ENCODE measurements around the gene DHRS2.

Gene DHRS2

DNA sequence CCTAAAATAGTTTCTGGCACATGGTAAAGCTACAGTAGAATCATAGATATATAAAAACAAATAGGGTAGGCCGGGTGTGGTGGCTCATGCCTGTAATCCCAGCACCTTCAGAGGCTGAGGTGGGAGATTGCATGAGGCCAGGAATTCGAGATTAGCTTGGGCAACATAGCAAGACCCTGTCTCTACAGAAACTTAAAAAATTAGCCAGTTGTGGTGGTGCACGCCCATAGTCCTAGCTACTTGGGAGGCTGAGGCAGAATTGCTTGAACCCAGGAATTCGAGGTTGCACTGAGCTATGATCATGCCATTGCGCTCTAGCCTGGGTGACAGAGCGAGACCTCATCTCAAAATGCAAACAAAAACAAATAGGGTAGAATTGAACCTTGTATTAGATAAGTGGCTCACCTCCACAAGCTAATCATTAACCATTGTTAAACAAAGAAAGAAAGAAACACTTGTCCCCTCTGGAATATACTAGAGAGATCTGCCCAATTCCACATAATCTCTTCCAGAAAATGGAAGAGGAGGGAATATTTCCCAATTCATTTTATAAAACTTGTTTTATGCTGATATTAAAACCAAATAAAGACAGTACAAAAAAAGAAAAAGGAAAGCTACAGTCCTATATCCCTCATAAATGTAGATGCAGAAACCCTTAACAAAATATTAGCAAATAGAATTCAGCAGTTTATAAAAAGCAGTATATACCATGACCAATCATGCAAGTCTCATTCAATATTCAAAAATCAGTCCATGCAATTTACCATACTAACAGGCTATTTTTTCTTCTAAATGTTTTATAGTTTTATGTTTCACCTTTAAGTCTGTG is 22.7 kb upstream of the DHRS2 start:
- DNase-seq, result no peak

DNA sequence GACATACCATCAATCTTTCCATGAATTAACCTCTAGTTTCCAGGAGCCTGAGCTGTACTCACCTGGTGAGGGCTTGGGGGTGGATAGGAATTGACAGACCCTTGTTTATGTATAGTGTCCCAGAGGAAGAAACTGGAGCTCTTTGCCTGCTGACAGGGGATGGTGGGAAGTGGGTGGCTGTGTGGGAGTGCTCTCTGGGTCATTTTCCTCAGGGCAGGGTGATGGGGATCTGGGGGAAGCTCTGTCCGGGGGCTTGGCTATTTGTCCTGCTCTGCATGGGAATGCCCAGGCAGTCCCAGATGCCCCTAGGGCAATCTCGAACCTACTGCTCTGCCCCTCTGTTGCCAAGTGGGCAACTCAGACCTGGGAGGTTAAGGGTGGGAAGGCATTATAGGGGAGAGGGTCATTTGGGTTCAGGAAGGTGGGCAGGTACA is 21.8 kb upstream of the DHRS2 start:
- no peak for DNase-seq

DNA sequence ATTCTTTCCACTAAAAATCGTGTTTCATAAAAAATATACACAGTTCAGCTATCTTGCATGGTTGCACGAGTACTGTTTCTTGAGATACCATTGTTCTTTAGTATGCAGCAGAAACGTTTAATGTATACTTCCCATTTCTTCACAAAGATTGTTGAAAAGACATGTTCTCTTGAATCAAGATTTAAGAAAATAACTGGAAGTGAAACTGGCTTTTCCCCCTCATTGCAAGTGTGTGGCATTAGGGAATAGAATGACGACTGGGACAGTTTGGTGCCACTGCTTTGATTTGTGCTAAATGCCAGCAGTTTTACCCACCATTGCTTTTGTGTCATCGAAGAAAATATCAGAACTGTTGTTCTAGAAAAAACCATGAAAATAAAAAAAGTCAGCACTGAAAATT is 20.3 kb upstream of the DHRS2 start:
- DNase-seq, result no peak

DNA sequence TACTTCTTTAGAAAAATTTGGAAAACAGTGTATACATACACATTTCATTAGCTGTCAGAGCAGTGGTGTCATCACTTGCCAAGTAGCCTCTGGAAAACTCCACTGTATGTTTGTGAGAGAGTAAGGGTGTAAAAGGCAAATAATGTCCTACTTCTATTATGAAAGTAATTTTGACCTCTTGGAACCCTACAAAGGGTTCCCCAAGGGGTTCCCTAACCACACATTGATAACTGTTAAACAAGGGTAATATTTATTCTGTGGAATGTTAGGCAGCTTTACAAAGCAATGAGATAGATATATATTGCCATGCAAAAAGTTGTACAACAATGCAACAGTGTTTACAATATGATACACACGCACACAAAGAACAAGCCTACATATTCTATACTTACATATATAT is 18.6 kb upstream of the DHRS2 start:
- DNase-seq, result no peak

DNA sequence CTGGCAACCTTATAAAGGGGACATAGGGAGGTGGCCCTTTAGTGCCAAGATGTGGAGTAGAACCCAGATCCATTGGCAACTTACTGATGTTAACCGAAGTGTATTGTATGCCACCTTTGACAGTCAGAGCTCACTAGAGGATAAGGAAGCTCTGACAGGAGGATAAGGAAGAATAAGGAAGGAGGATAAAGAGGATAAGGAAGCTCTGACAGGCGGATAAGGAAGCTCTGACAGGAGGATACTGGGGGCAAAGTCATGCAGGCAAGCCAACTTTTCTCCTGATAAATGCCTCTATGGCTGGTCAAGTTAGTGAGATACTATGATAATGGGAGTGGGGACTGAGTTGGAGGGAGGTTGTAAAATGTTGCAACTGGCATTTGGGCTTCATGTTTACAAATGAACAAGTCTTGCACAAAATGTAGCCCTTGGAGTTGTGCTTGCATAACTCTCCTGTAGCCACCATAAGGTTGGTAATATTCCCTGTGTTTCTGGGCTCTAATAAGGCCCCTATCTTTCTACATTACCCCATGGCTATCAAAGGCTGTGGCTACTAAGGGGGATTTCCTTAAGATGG is 17.7 kb upstream of the DHRS2 start:
- DNase-seq, result no peak

DNA sequence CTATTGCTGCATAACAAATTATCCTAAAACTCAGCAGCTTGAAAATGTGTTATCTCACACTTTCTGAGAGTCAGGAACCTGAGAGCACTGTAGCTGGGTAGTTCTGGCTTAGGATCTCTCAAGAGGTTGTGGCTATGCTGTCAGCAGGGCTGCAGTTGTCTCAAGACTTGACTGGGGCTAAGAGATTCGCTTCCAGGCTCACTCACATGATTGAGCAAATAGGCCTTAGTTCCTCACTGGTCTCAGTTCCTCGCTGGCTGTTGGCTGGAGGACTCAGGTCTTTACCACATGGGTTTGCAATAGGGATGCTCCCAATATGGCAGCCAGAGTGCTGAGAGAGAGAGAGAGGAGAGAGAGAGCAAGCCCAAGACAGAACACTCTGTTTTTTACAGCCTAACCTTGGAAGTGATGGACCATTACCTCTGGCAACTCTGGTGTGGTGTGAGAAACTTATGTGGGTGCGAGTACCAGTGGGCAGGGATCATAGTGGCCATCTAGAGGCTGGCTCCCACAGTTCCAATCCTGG is 15.9 kb upstream of the DHRS2 start:
- no peak for DNase-seq

DNA sequence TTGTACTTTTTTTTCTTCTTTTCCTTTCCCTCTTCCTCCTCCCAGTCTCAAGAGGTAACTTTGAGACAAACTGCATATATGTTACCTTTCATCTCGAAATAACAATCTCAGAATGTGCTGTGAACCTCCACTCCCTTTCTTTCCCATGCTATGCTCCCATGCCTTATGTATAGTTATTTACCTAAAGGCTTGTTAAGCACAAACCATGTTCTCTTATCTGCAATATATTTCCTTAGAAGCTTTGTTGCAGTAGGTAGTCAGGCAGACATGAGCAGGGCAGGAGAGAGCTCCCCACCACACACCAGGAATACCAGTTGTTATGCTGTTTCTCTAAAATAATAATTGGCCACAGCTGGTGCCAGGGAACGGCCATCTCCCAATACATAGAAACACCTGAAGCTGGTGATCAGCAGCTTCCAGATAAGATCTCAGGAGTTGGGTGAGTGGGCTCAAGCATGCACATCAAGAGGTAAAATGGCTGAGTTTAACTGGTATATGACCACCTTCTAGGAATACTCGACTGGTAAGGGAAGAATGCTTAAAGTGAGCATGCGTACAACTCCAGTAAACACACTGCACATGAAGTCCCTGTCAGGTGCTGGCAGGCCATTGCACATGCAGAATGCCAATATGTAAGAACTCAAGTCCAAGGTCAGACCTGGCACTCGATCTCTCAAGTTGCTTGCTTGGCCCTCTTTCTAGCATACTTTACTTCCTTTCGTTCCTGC is 14.8 kb upstream of the DHRS2 start:
- no peak for DNase-seq

DNA sequence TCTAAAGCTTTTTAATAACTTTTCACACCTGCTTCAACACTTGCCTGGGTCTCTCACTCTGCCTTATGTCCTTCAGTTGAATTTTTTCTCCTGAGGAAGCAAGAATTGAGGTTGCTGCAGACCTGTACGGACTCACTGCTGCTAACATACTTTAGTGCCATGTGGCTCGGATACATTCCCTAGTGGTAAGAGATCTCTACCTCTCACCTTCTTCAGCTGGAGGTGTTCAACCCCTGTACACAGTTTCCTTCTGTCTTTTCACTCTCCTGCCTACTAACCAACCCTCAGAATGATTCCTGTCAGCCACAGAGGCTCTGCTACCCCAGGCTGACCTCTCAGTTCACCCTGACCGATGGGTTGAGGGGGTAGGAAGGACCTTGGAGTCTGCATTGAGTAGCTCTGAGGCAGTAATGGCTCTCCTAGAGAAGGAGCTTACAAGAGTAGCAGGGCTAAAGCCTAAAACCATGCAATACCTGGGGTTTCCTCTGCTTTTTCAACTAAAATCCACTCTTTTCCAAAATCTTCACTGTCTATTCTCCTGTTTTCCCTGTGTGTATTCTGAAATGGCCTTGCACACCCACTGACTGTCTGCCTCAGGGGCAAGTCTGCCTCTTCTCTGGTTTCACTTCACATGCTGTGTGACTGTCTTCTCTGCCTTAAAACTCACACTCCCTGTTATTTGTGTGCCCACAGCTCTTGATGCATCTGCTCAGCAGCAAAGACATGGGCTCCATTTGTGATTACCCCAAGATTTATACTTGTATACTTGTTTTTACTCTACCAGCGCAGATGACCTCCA is 14.0 kb upstream of the DHRS2 start:
- DNase-seq, result no peak

DNA sequence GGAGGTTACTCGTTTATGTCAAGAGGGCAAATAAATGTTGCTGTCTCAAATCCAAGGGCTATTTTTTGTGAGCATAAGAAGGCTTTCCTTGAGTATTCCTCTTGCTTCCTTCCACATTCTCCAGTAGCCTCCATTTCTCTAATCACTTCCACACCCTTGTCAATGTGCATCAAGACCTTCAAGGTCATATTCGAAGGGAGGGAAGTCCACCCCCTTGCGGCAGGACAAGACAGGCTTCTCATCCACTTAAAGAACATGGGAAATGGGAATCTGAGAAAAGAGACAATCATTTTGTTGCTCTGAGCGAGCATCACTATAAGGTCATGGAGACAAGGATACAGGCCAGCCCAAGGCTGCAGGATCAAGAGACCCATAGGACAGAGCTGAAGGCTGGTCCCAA is 13.2 kb upstream of the DHRS2 start:
- no peak for DNase-seq

DNA sequence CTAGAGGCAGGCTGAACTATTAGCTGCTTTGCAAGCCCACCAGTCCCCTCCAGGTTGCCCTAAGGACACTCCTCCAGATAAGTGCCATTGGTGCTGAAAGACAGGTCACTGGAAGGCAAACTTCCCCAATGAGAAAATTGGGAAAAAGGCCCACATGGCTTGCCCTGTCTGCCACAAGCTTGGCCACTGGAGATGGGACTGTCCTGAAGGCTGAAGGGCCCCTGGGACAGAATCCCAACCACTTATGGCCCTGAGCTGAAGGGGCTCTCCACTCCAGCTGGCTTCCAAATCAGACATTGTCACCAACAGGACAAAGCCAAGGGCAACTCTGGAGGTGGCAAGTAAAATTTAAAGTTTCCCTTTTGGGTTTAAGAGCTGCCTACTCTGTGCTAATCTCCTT is 12.2 kb upstream of the DHRS2 start:
- DNase-seq, result no peak

DNA sequence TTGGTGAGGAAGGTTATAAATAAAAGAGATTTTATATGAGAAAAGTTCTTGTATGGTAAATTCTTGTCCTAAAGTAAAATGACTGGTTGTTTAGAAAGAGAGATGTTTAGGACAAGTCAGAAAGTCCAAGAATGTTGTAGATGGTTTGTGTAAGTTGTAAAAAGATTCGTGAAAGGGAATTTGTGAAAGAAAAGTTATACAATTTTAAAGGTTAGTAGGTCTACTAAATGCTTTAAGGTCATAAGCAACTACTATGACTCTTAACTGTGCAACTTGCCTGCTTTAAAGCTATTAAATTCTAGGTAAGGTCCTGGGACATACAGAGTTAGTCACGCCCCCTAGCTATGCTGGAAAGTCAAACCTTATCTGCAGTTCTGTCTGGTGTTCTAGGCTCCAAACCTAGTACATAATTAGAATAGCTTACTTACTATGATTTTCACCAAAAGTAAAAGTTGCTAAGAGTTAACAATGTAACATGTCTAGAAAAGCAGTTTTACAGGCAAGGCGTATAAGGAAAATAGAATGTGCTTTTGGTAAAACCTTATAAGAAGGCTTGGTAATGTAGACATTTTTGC is 11.2 kb upstream of the DHRS2 start:
- no peak for DNase-seq

DNA sequence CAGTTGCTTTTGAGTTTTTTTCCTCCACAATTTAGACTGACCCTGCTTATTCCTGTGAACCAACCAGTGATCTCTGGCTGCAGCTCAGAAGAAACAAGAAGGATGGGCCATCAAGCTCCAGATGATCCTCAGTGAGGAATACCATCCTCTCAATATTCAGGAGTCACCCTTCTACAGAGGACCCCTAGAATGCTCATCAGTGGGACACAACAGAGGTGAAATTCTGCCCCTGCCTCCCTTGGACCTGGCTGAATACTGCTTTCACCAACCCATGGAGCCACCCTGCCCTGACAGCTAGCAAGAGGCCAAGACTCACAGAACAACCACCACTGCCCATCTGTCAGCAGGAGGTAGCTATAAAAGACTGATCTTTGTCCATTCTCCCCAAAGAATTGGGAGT is 9.2 kb upstream of the DHRS2 start:
- no peak for DNase-seq

DNA sequence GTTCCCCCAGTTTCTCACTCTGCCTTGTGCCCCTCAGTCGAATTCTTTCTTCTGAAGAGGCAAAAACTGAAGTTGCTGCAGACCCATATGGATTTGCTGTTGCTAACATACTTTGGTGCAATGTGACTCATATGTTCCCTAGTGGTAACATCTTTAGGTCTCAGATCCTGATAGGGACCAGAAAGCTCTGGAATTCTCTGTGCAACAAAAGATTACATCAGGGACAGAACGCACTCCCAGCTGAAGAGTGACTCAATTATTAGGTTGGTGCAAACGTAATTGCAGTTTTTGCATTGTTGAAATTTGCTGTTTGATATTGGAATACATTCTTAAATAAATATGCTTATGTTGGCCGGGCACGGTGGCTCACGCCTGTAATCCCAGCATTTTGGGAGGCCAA is 8.2 kb upstream of the DHRS2 start:
- DNase-seq, result no peak

DNA sequence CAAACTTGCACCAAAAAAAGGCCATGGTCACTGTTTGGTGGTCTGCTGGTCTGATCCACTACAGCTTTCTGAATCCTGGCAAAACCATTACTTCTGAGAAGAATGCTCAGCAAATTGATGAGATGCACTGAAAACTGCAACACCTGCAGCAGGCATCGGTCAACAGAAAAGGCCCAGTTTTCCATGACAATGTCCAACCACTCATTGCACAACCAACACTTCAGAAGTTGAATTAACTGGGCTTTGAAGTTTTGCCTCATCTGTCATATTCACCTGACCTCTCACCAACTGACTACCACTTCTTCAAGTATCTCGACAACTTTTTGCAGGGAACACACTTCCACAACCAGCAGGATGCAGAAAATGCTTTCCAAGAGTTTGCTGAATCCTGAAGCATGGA is 7.0 kb upstream of the DHRS2 start:
- no peak for DNase-seq

DNA sequence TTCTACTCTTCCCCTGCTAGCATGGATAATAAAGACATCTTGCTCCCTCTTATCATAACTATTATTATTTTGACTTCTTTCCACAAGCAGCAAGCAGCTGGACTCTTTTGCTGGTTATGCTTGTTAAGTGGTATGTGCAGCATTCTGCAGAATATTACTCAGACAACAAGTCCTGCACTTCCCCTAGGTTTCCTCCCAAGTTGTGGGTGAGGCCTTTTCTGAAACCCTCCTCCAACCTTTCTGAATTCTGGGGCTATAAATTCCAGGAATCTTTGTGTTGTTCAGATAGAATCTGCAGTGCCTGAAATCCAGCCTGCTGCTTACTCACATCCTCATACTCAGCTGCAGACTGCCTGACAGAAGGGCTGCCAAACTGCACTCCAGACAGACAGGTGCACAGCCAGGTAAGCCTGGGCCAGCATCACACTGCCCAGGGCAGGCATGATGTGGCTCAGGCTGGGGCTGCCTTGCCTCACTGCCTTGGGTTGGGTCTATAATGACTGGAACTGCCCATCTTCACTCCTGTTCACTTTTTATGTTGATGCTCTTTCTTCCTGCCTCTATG is 6.2 kb upstream of the DHRS2 start:
- DNase-seq, result no peak

DNA sequence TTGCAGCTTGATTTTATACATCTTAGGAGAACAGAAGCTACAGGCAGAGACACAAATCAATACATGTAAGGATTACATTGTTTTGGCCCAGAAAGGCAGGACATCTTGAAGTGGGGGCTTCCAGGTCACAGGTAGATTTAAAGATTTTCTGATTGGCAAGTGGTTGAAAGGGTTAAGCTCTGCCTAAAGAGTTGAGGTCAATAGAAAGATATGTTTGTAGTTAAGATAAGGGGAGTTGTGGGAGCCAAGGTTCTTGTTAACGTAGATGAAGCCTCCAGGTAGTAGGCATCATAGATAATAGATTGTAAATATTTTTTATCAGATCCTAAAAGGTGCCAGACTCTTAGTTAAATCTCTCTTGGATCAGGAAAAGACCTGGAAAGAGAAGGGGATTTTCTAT is 5.5 kb upstream of the DHRS2 start:
- DNase-seq, result no peak

DNA sequence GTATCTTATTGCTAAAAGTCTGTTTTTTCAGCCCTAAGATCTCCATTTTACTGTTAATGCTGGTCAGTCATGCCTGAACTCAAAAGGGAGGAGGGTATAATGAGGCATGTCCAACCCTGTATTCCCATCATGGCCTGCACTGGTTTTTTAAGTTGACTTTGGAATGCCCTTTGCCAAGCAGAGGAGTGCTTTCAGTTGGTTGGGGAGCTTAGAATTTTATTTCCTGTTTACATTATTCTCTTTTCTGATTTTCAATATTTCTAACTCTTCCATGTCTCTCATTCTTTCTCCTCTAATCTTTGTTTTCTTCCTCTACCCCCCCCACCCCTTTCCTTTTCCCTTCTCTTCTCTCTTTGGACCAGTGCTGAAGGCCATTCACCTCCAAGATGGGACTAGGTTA is 4.9 kb upstream of the DHRS2 start:
- DNase-seq, result no peak

DNA sequence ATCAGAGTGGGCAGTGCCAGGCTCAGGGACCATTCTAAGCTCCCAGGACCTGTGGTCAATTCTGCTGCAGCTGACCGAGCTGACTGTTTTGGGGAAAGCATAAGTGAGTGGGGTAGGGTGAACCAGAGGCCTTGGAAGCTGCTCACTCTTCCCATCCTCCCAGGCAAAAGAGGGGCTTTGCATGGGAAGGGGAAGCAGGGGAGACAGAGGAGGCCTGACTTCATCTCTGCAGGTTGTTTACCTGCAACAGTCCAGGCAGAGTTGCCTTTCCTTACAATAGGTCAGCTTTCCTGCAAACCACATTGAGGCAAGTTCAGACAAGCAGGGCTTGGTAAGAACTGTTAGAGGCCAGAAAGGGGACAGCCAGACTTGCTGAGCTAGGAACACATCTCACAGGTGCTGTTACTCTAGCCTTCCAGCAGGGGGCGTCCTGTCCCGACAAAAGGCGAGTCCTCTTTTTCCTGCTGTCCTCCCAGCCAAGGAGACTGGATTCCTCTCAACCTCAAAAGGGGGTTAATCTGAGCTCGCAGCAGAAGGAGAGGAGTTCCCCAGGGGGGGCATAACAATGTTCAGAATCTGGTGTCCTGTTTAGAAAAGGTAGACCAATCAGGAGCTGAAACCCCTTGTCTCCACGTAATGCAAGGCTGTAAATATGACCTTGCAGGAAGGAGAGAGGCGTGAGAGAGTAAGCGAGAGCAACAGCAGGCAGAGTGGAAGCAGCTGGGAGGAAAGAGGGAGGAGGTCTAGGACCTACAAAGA is 4.3 kb upstream of the DHRS2 start:
- DNase-seq, result peak; percentile 74

DNA sequence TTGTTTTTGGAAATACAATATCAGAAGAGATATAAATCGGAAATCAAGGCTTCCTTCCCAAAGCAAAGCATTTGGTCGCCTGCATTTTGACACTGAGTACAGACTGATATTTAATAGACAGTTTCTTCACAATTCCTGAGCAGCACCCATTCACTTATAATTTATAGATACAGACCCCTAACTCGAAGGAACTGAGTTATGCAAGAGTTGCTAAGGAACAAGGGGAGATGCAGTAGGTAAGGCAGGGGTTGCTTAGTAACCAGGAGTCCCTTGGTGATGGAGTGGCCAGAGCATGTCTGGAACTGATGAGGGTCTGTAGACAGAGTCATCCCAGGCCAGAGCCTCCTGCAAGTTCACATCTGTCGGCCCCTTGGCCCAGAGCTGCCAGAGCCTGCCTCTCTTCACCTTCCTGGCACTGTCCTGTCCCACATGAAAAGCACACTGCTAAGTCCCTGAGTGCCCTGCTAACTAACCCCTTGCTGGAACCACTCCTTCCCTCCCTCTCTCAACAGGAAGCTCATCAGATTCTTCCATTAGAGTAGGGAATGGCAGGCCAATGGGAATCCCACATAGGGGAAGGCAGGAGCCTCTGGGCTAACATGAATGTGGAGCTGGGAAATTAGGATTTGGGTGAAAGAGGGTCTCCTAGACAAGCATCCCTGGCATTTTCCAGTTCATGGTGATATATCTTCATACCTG is 3.6 kb upstream of the DHRS2 start:
- no peak for DNase-seq

DNA sequence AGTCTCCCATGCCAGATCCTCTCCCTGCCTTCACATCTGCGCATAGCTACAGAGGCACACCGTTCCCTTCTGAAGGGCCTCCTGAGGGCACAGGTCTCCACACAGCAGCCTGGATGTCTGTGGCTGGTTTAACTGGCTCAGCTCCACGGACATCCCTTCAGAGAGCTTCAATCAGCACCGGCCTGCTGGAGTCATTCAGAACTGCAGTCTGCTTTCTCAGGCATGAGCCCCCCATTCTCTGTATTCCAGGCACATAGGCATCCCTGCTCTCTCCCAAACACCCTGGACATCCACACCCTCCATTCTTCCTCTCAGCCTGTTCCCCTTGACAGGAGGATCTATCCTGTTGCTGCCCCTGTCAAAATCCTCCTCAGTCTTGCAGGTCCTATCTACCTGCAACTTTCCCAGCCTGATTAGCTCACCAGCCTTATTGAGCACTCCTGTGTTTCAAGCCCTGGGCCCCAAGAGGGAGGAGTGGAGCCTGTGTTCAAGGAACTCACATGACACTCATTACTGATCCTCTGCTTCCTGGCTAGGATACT is 2.9 kb upstream of the DHRS2 start:
- no peak for DNase-seq

Measured in NCI-H69 (cell line).